B cell (primary cell): ENCODE measurements around the gene GZMM. TPM values are rescaled to one million over a fixed set of nuclear protein-coding genes. Genes with fewer than 3 reads are reported as not detected.

Source experiments
- ATAC-seq: fragments of 200-7000 bp; cut with Tn5 transposase; one replicate; pipeline ENCODE4 v1.10.0; 2021; ENCODE audit warnings: low read depth, mild to moderate bottlenecking, moderate number of reproducible peaks, moderate library complexity
- CTCF ChIA-PET: fragments of 350-600 bp; sonication (Branson Sonifier 250); formaldehyde crosslinking; loops from one replicate; lab custom pipeline; 2021; ENCODE audit warnings: antibody characterized with exemption, inconsistent platforms; lab: Charles Lee
- POLR2A ChIA-PET: fragments of 350-600 bp; sonication (Branson Sonifier 250); formaldehyde crosslinking; loops from one replicate; lab custom pipeline; 2021; ENCODE audit warnings: antibody characterized with exemption; lab: Charles Lee
- DNase-seq: peaks from one replicate; pipeline ENCODE4 v3.0.0; 2013
- H2AFZ ChIP-seq: 2 replicates; pipeline ENCODE4 v1.6.1; 2012; ENCODE audit warnings: mild to moderate bottlenecking, low read depth, low read length; ENCODE audit not compliant: insufficient read depth, poor library complexity, severe bottlenecking
- H3K27ac ChIP-seq, 2 donors: 1 replicate in 1 of 2; 2 replicates in 1 of 2; pipeline ENCODE4 v1.5.1; 2012 to 2013; ENCODE audit warnings: low read length in 2 of 2, mild to moderate bottlenecking in 2 of 2, moderate library complexity in 1 of 2
- H3K27me3 ChIP-seq, 4 experiments: fragments of 200-600 bp in 1 of 4; sonication (generic) in 1 of 4; replicated peaks in 1 of 4; 1 replicate in 2 of 4; 2 replicates in 2 of 4; pipeline versions ENCODE4 v1.6.1 to v1.7.0; 2013 to 2016; ENCODE audit warnings: low read length in 3 of 4, mild to moderate bottlenecking in 2 of 4, mixed read lengths in 1 of 4, moderate library complexity in 1 of 4; ENCODE audit not compliant: insufficient read depth in 4 of 4, control insufficient read depth in 3 of 4; ENCODE audit errors: control extremely low read depth in 1 of 4
- H3K36me3 ChIP-seq, 2 experiments: replicated peaks in 1 of 2; 1 replicate in 1 of 2; 2 replicates in 1 of 2; pipeline versions ENCODE4 v1.6.1 to v1.7.1; 2013; ENCODE audit warnings: low read length in 1 of 2; ENCODE audit not compliant: insufficient read depth in 2 of 2, control insufficient read depth in 1 of 2; ENCODE audit errors: control extremely low read depth in 1 of 2, extremely low read depth in 1 of 2
- H3K4me1 ChIP-seq, 2 donors: fragments of 200-600 bp in 1 of 2; sonication (generic) in 1 of 2; 1 replicate in 1 of 2; 2 replicates in 1 of 2; pipeline versions ENCODE4 v1.5.1 to v1.6.1; 2013 to 2017; ENCODE audit warnings: low read length in 2 of 2; ENCODE audit not compliant: control insufficient read depth in 2 of 2, insufficient read depth in 2 of 2
- H3K4me2 ChIP-seq: replicated peaks from 2 replicates; pipeline ENCODE3; 2012; ENCODE audit warnings: mild to moderate bottlenecking, low read depth, low read length; ENCODE audit not compliant: poor library complexity, severe bottlenecking
- H3K4me3 ChIP-seq, 5 experiments: fragments of 200-600 bp in 1 of 5; sonication (generic) in 1 of 5; 1 replicate in 3 of 5; 2 replicates in 2 of 5; pipeline versions ENCODE4 v1.5.1 to v1.7.0; 2011 to 2016; ENCODE audit warnings: low read length in 4 of 5, mild to moderate bottlenecking in 4 of 5, low read depth in 2 of 5, control low read depth in 1 of 5, moderate library complexity in 1 of 5; ENCODE audit not compliant: insufficient read depth in 1 of 5; ENCODE audit errors: control extremely low read depth in 1 of 5, extremely low read depth in 1 of 5
- H3K79me2 ChIP-seq: fragments of 200-600 bp; sonication (generic); one replicate; pipeline ENCODE4 v1.6.0; 2016; ENCODE audit warnings: low read length; ENCODE audit not compliant: control insufficient read depth, insufficient read depth
- H3K9ac ChIP-seq: fragments of 200-600 bp; sonication (generic); 2 replicates; pipeline ENCODE4 v1.6.1; 2017; ENCODE audit warnings: mild to moderate bottlenecking, low read length, moderate library complexity
- H3K9me3 ChIP-seq, 3 donors: one replicate each; pipeline versions ENCODE4 v1.6.1 to v1.7.1; 2013; ENCODE audit warnings: low read length in 2 of 3; ENCODE audit not compliant: control insufficient read depth in 2 of 3, insufficient read depth in 1 of 3; ENCODE audit errors: control extremely low read depth in 1 of 3
- H4K20me1 ChIP-seq: 2 replicates; pipeline ENCODE4 v1.6.0; 2012; ENCODE audit warnings: mild to moderate bottlenecking, low read length; ENCODE audit not compliant: insufficient read depth, control insufficient read depth, poor library complexity, severe bottlenecking
- H3K27ac Mint-ChIP-seq: one replicate; pipeline ENCODE4 v1.8.0; 2021; ENCODE audit warnings: mixed read lengths
- H3K27me3 Mint-ChIP-seq: one replicate; pipeline ENCODE4 v1.8.0; 2021; ENCODE audit warnings: mixed read lengths
- H3K4me1 Mint-ChIP-seq: one replicate; pipeline ENCODE4 v1.8.0; 2021; ENCODE audit warnings: mixed read lengths
- H3K4me3 Mint-ChIP-seq: one replicate; pipeline ENCODE4 v1.8.0; 2021; ENCODE audit warnings: mixed read lengths
- H3K9me3 Mint-ChIP-seq: one replicate; pipeline ENCODE4 v1.8.0; 2022; ENCODE audit warnings: mixed read lengths; ENCODE audit not compliant: insufficient read depth
- EZH2 ChIP-seq: IDR thresholded peaks from 2 replicates; pipeline ENCODE4 v1.6.1; 2012; ENCODE audit warnings: borderline replicate concordance, low read depth, mild to moderate bottlenecking, moderate library complexity, low read length; ENCODE audit not compliant: insufficient read depth, poor library complexity, severe bottlenecking
- WGBS: methylation state at CpG from one replicate; pipeline ENCODE4 v1.1.5; 2013; ENCODE audit warnings: missing lambda C conversion rate; ENCODE audit not compliant: insufficient coverage; 5-methylcytosine and 5-hydroxymethylcytosine counted together
- intact Hi-C: fragments of 100-400 bp; cut with micrococcal nuclease; formaldehyde crosslinking; loops from one replicate; pipeline ENCODE4 v1.10.0; 2022
- polyA plus RNA-seq: library from polyadenylated mRNA; depleted of rRNA; stranded (reverse); fragments of >200 nt; gene quantifications from 2 replicates; pipeline ENCODE4 v1.2.3, GENCODE V29; 2012
- total RNA-seq, 2 donors: library from RNA; stranded (reverse); fragments of 120-200 nt in 1 of 2; gene quantifications; 1 replicate in 1 of 2; 2 replicates in 1 of 2; pipeline versions ENCODE4 v1.2.3 to v1.2.4, GENCODE V29; 2013 to 2022
- TF ChIP-seq, protein P1 (sequence below): fragments of 200-600 bp; IDR thresholded peaks from one replicate; pipeline ENCODE4 v1.8.0; 2022; ENCODE audit warnings: antibody characterized with exemption, mild to moderate bottlenecking

The GZMM gene
- total and polyA plus RNA-seq, 2 donors (not counting 1 experiment from before 2014, with no cell fraction given): 2.1 TPM; not detected in 1

DNA sequence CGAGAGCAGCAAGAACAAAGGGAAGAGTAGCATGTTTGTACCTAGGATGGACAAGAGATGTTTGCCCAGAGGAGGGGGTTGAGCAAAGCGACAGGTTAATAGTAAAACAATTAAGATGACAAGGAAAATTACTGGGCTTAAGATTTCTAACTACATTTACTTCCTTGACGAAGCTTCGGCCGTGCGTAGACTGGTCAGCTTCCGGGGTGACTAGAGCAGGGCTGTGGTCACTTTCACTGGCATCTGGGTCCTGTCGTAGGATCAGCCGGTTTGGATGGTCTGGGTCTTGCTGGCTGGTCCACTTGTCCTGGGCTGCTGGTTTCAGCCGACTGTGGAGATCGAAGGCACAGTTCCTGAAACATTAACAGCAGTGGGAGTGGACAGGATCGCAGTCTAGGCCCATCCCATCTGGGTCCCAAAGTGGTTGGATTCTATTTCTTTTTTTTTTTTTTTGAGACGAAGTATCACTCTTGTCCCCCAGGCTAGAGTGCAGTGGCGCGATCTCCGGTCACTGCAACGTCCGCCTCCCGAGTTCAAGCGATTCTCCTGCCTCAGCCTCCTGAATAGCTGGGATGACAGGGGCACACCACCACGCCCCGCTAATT lies 23.5 kb downstream of the GZMM start:
- Histone ChIP-seq H3K9me3 (peaks cover 0 to 2% (median 0%) of the 10 kb centered on the region in 3 donors), H3K79me2 (peaks cover under 1% of the 10 kb centered on the region), H4K20me1 (no peaks in the 10 kb centered on the region), H3K27me3 (no peaks in the 10 kb centered on the region), H3K9ac (no peak overlapping the region), H3K4me1 (peaks cover 0 to 9% of the 10 kb centered on the region in 2 donors), H2AFZ (no peak overlapping the region), H3K4me2 (no peak overlapping the region), H3K27ac (no peak overlapping the region), H3K36me3 (no peaks in the 10 kb centered on the region), H3K4me3 (peak overlapping the region in 1 of 5 experiments; percentile 52)
- ChIA-PET CTCF (interaction anchor here (1.0 to 1.6 kb wide), 2 partner anchors 57 to 96 kb away, joined by 3 read pairs; partner anchors contain the start of gene RNF126), POLR2A (no interaction called here)
- DNase-seq: no peak
- Mint-ChIP-seq H3K9me3 (no peaks in the 10 kb centered on the region), H3K4me1 (peaks cover 11% of the 10 kb centered on the region), H3K4me3 (no peak overlapping the region), H3K27ac (no peak overlapping the region), H3K27me3 (no peaks in the 10 kb centered on the region)
- ATAC-seq: no peak
- intact Hi-C loops: no loop called here
- 98% methylated on average over 12 of the region's 22 CpGs for WGBS
- TF ChIP-seq, protein P1, sequence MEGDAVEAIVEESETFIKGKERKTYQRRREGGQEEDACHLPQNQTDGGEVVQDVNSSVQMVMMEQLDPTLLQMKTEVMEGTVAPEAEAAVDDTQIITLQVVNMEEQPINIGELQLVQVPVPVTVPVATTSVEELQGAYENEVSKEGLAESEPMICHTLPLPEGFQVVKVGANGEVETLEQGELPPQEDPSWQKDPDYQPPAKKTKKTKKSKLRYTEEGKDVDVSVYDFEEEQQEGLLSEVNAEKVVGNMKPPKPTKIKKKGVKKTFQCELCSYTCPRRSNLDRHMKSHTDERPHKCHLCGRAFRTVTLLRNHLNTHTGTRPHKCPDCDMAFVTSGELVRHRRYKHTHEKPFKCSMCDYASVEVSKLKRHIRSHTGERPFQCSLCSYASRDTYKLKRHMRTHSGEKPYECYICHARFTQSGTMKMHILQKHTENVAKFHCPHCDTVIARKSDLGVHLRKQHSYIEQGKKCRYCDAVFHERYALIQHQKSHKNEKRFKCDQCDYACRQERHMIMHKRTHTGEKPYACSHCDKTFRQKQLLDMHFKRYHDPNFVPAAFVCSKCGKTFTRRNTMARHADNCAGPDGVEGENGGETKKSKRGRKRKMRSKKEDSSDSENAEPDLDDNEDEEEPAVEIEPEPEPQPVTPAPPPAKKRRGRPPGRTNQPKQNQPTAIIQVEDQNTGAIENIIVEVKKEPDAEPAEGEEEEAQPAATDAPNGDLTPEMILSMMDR: no peak
- TF ChIP-seq EZH2: no peak

DNA sequence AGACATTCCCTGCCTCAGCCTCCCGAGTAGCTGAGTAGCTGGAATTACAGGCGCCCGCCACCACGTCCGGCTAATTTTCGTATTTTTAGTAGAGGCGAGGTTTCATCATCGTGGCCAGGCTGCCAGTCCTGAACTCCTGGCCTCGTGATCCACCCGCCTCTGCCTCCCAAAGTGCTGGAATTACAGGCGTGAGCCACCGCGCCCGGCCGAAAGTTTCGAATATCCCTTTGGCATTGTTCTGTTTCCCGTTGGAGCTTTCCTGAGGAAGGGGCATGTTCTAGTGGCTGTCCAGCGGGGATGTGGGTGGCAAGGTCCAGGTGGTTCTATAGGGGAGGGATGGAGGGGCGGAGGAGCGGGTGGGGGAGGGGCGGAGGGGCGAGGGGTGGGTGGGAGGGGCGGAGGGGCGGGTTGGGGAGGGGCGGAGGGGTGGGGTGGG lies 26.4 kb downstream of the GZMM start:
- H3K4me2 ChIP-seq: no peak overlapping the region
- Mint-ChIP-seq H3K9me3 (no peaks in the 10 kb centered on the region), H3K4me3 (peak overlapping the region; percentile 79), H3K27ac (no peak overlapping the region), H3K27me3 (no peaks in the 10 kb centered on the region), H3K4me1 (peaks cover 28% of the 10 kb centered on the region)
- H4K20me1 ChIP-seq: peaks cover 24% of the 10 kb centered on the region
- H3K9me3 ChIP-seq: peaks cover 0 to 2% (median 0%) of the 10 kb centered on the region in 3 donors
- no peak overlapping the region for H3K9ac ChIP-seq
- CTCF ChIA-PET: no interaction called here
- TF ChIP-seq, protein P1: no peak
- TF ChIP-seq EZH2: no peak
- H3K4me1 ChIP-seq: peaks cover 18 to 32% of the 10 kb centered on the region in 2 donors
- H3K27ac ChIP-seq: no peak overlapping the region
- no peaks in the 10 kb centered on the region for H3K27me3 ChIP-seq
- POLR2A ChIA-PET: no interaction called here
- ATAC-seq: no peak
- WGBS: 85% methylated on average over 11 of the region's 25 CpGs
- no peak overlapping the region for H2AFZ ChIP-seq
- no peaks in the 10 kb centered on the region for H3K36me3 ChIP-seq
- H3K79me2 ChIP-seq: peaks cover 29% of the 10 kb centered on the region
- intact Hi-C loops: loop anchor here (5.0 kb wide), 1 partner anchor 837 kb away; the partner anchor contains the start of gene DAZAP1
- H3K4me3 ChIP-seq: no peak overlapping the region
- DNase-seq: peak; percentile 37
